ENCODE data around the gene NCKAP5. TPM values are rescaled to one million over a fixed set of nuclear protein-coding genes. Genes with fewer than 3 reads are reported as not detected.

Gene NCKAP5
- total and polyA plus RNA-seq, 2 donors, result 1.9 to 2.0 TPM

DNA sequence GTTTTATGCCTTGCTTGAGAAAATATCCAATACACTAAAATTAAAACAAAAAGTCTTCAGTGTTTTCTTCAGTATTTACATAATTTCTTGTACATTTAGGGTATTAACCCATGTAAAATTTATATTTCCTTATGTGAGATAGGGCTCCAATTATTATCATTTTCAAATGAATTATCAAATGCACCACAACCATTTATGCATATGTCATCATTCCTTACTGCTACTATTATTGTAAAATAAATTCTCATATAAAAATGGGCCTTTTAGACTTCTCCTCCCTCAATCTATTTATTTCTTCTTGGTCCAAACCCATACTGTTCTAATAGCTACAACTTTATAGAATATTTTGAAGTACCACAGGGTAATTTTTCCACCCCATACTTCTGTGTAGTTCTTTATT, 722.9 kb downstream of the NCKAP5 start:
- DNase-seq (ENCODE audit: low read depth in 6 of 9, low spot score in 9 of 9), result no peak
- Histone ChIP-seq H3K36me3 (ENCODE audit: control insufficient read depth in 2 of 2, insufficient read depth in 2 of 2, low read length in 1 of 2) (no peaks in the 10 kb centered on the region), H3K27me3 (ENCODE audit: control insufficient read depth in 2 of 2, insufficient read depth in 1 of 2, low read length in 1 of 2) (no peaks in the 10 kb centered on the region), H3K4me1 (ENCODE audit: control insufficient read depth in 2 of 2, insufficient read depth in 2 of 2, low read length in 2 of 2) (no peaks in the 10 kb centered on the region), H3K9me3 (ENCODE audit: control insufficient read depth in 2 of 2, insufficient read depth in 1 of 2, low read length in 1 of 2) (no peaks in the 10 kb centered on the region), H3K4me3 (ENCODE audit: low read length in 2 of 2) (no peak overlapping the region), H3K27ac (ENCODE audit: low read depth in 1 of 2, low read length in 1 of 2) (no peak overlapping the region)

DNA sequence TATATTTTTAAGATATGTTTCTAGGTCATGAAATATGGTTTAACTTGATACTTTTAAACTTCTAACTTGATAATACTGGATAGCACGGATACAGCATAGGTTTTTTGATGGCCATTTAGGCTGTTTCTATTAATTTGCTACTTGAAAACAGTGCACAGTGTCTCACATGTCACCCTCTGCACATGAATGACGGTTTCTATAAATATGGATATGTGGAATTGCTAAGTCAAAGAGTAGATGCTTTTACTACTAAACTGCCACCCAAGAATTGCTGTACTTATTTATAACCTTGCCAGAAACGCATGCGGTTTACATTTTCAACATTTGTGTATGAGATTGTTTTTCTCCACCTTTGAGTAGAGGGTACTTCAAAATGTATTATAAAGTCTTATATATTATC, 723.7 kb downstream of the NCKAP5 start:
- no peaks in the 10 kb centered on the region for H3K27me3 ChIP-seq (ENCODE audit: control insufficient read depth in 2 of 2, insufficient read depth in 1 of 2, low read length in 1 of 2)
- no peaks in the 10 kb centered on the region for H3K9me3 ChIP-seq (ENCODE audit: control insufficient read depth in 2 of 2, insufficient read depth in 1 of 2, low read length in 1 of 2)
- H3K27ac ChIP-seq (ENCODE audit: low read depth in 1 of 2, low read length in 1 of 2), result no peak overlapping the region
- no peaks in the 10 kb centered on the region for H3K36me3 ChIP-seq (ENCODE audit: control insufficient read depth in 2 of 2, insufficient read depth in 2 of 2, low read length in 1 of 2)
- 91% methylated on average over 4 of the region's 4 CpGs for WGBS
- H3K4me3 ChIP-seq (ENCODE audit: low read length in 2 of 2), result no peak overlapping the region
- DNase-seq (ENCODE audit: low read depth in 6 of 9, low spot score in 9 of 9), result no peak
- no peaks in the 10 kb centered on the region for H3K4me1 ChIP-seq (ENCODE audit: control insufficient read depth in 2 of 2, insufficient read depth in 2 of 2, low read length in 2 of 2)

DNA sequence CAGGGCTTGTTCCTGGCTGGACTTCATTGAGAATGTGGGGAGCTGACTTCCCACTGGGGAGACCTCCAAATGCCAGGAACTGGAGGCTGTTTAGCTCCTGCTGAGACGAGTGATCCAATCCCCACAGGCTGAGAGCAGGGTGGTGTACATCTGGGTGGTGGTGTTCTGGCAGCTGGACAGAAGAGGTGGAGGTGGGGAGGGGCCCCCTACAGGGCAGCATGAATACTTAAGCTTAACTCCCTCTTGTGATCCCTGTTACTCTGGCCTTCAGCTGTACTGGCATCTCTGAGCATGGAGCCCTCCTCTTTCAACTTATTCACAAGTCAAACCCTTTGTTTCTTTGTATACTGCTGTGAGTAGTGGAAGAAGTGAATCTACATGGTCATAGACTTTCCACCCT, 730.5 kb downstream of the NCKAP5 start:
- 86% methylated on average over 1 of the region's 1 CpG for WGBS
- H3K27ac ChIP-seq (ENCODE audit: low read depth in 1 of 2, low read length in 1 of 2), result no peak overlapping the region
- DNase-seq (ENCODE audit: low read depth in 6 of 9, low spot score in 9 of 9), result no peak
- no peaks in the 10 kb centered on the region for H3K4me1 ChIP-seq (ENCODE audit: control insufficient read depth in 2 of 2, insufficient read depth in 2 of 2, low read length in 2 of 2)
- peaks cover 0 to 3% of the 10 kb centered on the region in 2 donors for H3K9me3 ChIP-seq (ENCODE audit: control insufficient read depth in 2 of 2, insufficient read depth in 1 of 2, low read length in 1 of 2)
- H3K36me3 ChIP-seq (ENCODE audit: control insufficient read depth in 2 of 2, insufficient read depth in 2 of 2, low read length in 1 of 2), result no peaks in the 10 kb centered on the region
- H3K27me3 ChIP-seq (ENCODE audit: control insufficient read depth in 2 of 2, insufficient read depth in 1 of 2, low read length in 1 of 2), result no peaks in the 10 kb centered on the region
- H3K4me3 ChIP-seq (ENCODE audit: low read length in 2 of 2), result no peak overlapping the region

DNA sequence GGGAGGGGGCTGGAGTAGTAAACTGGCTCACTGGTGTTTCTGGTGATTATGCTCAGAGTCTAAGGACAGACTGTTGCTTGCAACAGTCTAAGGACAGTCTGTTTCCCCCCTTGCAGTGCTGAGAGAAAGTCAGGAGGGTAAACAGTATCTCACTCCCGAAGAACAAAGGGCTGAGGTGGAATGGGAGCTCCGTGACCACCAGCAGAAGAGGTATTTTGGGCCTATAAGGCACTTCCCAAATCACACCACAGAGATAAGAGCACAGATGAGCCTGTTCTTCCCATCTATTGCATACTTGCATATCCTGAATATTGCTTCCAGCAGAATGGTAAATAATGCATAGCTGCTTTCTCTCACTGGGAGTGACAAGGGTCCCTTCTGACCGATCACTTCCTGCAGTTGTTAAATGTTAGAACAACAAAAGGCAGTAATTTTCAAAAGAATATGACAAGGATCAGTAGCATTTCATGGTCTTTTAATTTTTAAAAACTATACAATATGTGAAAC, 737.9 kb downstream of the NCKAP5 start:
- 55% methylated on average over 3 of the region's 3 CpGs for WGBS
- Histone ChIP-seq H3K27ac (ENCODE audit: low read depth in 1 of 2, low read length in 1 of 2) (no peak overlapping the region), H3K27me3 (ENCODE audit: control insufficient read depth in 2 of 2, insufficient read depth in 1 of 2, low read length in 1 of 2) (no peaks in the 10 kb centered on the region), H3K4me3 (ENCODE audit: low read length in 2 of 2) (no peak overlapping the region), H3K4me1 (ENCODE audit: control insufficient read depth in 2 of 2, insufficient read depth in 2 of 2, low read length in 2 of 2) (no peaks in the 10 kb centered on the region), H3K36me3 (ENCODE audit: control insufficient read depth in 2 of 2, insufficient read depth in 2 of 2, low read length in 1 of 2) (no peaks in the 10 kb centered on the region), H3K9me3 (ENCODE audit: control insufficient read depth in 2 of 2, insufficient read depth in 1 of 2, low read length in 1 of 2) (no peaks in the 10 kb centered on the region)
- no peak for DNase-seq (ENCODE audit: low read depth in 6 of 9, low spot score in 9 of 9)

DNA sequence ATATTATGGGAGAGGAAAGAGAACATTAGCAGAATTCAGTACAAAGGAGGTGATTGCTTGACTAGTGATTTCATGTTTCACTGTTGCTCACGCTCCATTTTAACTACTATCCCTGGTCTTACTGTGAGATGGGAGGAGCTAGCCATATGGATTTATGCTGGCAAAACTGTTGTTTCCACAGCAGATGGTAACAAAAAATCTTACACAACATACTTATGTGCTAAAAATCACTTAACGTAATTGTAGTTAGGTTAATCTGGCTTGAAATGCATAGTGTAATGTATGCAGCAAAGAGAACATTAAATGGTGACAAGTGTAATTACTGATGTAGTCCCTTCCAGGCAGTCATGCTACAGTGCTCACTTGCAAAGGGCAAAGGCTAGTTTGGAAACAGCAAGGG, 742.7 kb downstream of the NCKAP5 start:
- H3K4me3 ChIP-seq (ENCODE audit: low read length in 2 of 2), result no peak overlapping the region
- DNase-seq (ENCODE audit: low read depth in 6 of 9, low spot score in 9 of 9), result no peak
- no peaks in the 10 kb centered on the region for H3K36me3 ChIP-seq (ENCODE audit: control insufficient read depth in 2 of 2, insufficient read depth in 2 of 2, low read length in 1 of 2)
- H3K9me3 ChIP-seq (ENCODE audit: control insufficient read depth in 2 of 2, insufficient read depth in 1 of 2, low read length in 1 of 2), result no peaks in the 10 kb centered on the region
- WGBS, result 98% methylated on average over 2 of the region's 2 CpGs
- no peaks in the 10 kb centered on the region for H3K4me1 ChIP-seq (ENCODE audit: control insufficient read depth in 2 of 2, insufficient read depth in 2 of 2, low read length in 2 of 2)
- H3K27me3 ChIP-seq (ENCODE audit: control insufficient read depth in 2 of 2, insufficient read depth in 1 of 2, low read length in 1 of 2), result no peaks in the 10 kb centered on the region
- no peak overlapping the region for H3K27ac ChIP-seq (ENCODE audit: low read depth in 1 of 2, low read length in 1 of 2)

DNA sequence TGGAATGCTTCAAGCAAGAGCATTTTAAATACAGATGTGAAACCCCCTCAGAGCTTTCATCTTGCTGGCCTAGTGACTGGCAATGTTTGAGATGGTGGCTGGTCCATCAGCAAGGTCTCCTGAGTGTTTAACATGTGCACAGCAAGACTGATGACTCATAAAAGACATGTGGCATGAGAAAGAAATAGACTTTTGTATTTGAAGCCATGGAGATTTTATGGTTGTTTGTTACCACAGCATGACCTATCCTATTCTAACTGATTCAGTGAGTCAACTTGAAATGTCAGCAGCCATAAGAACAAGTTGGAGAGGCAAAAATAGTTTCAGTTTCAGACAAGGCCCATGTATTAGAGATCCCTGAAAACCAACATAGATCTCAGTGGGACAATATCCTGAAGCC, 743.5 kb downstream of the NCKAP5 start:
- no peaks in the 10 kb centered on the region for H3K27me3 ChIP-seq (ENCODE audit: control insufficient read depth in 2 of 2, insufficient read depth in 1 of 2, low read length in 1 of 2)
- no peaks in the 10 kb centered on the region for H3K9me3 ChIP-seq (ENCODE audit: control insufficient read depth in 2 of 2, insufficient read depth in 1 of 2, low read length in 1 of 2)
- H3K4me1 ChIP-seq (ENCODE audit: control insufficient read depth in 2 of 2, insufficient read depth in 2 of 2, low read length in 2 of 2), result no peaks in the 10 kb centered on the region
- H3K27ac ChIP-seq (ENCODE audit: low read depth in 1 of 2, low read length in 1 of 2), result no peak overlapping the region
- no peak overlapping the region for H3K4me3 ChIP-seq (ENCODE audit: low read length in 2 of 2)
- H3K36me3 ChIP-seq (ENCODE audit: control insufficient read depth in 2 of 2, insufficient read depth in 2 of 2, low read length in 1 of 2), result no peaks in the 10 kb centered on the region
- DNase-seq (ENCODE audit: low read depth in 6 of 9, low spot score in 9 of 9), result no peak

DNA sequence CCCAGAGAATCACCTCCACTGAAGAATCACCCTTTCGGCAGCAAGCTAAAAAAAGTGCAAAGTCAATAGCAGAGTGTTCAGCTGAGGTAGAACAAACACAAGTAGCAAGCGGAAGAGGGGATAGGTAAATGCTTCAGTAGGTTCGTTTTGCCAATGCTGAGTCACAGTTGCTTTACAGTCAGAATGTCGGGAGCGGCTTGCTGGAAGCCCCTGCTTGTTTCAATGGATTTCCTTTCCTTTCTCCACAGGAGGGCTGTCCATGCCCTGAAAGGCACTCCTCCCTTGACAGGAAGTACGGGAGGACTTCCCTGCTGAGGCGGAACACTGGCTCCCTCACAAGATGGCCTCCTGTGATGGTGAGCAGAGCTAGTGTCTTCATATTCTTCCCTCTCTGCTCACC, 752.0 kb downstream of the NCKAP5 start:
- WGBS, result 96% methylated on average over 7 of the region's 7 CpGs
- Histone ChIP-seq H3K4me3 (ENCODE audit: low read length in 2 of 2) (no peak overlapping the region), H3K9me3 (ENCODE audit: control insufficient read depth in 2 of 2, insufficient read depth in 1 of 2, low read length in 1 of 2) (peaks cover 0 to 1% of the 10 kb centered on the region in 2 donors), H3K4me1 (ENCODE audit: control insufficient read depth in 2 of 2, insufficient read depth in 2 of 2, low read length in 2 of 2) (no peaks in the 10 kb centered on the region), H3K27me3 (ENCODE audit: control insufficient read depth in 2 of 2, insufficient read depth in 1 of 2, low read length in 1 of 2) (no peaks in the 10 kb centered on the region), H3K36me3 (ENCODE audit: control insufficient read depth in 2 of 2, insufficient read depth in 2 of 2, low read length in 1 of 2) (no peaks in the 10 kb centered on the region), H3K27ac (ENCODE audit: low read depth in 1 of 2, low read length in 1 of 2) (no peak overlapping the region)
- no peak for DNase-seq (ENCODE audit: low read depth in 6 of 9, low spot score in 9 of 9)

DNA sequence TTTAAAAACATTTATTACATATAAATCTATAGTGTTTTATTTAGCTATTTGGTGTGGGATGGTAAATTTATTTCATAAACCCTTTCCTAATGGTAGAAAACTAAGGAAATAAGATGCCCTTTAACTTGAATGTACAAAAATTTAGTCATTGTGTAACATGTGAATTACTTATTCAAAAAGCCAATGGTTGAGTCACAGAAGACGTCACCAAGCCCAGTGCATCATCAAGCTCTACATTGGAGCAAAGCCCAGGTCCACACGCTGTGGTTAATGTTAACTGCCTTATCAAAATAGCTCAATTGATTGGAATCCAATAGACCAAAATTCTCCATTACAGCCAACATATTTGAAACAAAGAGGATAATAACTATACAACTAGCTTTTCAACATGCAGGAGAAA, 752.7 kb downstream of the NCKAP5 start:
- H3K27me3 ChIP-seq (ENCODE audit: control insufficient read depth in 2 of 2, insufficient read depth in 1 of 2, low read length in 1 of 2), result no peaks in the 10 kb centered on the region
- no peaks in the 10 kb centered on the region for H3K4me1 ChIP-seq (ENCODE audit: control insufficient read depth in 2 of 2, insufficient read depth in 2 of 2, low read length in 2 of 2)
- WGBS, result 92% methylated on average over 2 of the region's 2 CpGs
- no peak for DNase-seq (ENCODE audit: low read depth in 6 of 9, low spot score in 9 of 9)
- H3K36me3 ChIP-seq (ENCODE audit: control insufficient read depth in 2 of 2, insufficient read depth in 2 of 2, low read length in 1 of 2), result no peaks in the 10 kb centered on the region
- H3K4me3 ChIP-seq (ENCODE audit: low read length in 2 of 2), result no peak overlapping the region
- H3K27ac ChIP-seq (ENCODE audit: low read depth in 1 of 2, low read length in 1 of 2), result no peak overlapping the region
- peaks cover 0 to 1% of the 10 kb centered on the region in 2 donors for H3K9me3 ChIP-seq (ENCODE audit: control insufficient read depth in 2 of 2, insufficient read depth in 1 of 2, low read length in 1 of 2)

DNA sequence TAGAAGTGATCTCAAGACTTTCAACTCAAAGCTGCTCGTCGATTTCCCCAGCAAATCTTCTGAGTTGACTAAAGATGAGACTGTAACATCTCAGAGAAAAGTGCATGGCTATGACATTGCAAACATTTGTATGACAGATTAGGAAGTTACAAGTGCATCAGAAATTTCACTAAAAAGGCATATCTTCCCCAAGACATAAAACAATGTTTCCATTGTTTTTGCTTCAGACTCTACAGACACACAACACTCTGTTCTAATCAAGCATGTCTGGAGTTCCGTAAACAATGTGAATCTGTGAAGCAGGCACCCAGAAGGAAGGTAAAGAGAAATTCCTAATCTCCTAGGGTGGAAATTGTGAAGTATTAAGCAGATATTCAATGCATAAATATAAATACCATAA, 753.6 kb downstream of the NCKAP5 start:
- Histone ChIP-seq H3K27me3 (ENCODE audit: control insufficient read depth in 2 of 2, insufficient read depth in 1 of 2, low read length in 1 of 2) (no peaks in the 10 kb centered on the region), H3K4me1 (ENCODE audit: control insufficient read depth in 2 of 2, insufficient read depth in 2 of 2, low read length in 2 of 2) (no peaks in the 10 kb centered on the region), H3K9me3 (ENCODE audit: control insufficient read depth in 2 of 2, insufficient read depth in 1 of 2, low read length in 1 of 2) (peaks cover 0 to 1% of the 10 kb centered on the region in 2 donors), H3K4me3 (ENCODE audit: low read length in 2 of 2) (no peak overlapping the region), H3K36me3 (ENCODE audit: control insufficient read depth in 2 of 2, insufficient read depth in 2 of 2, low read length in 1 of 2) (no peaks in the 10 kb centered on the region), H3K27ac (ENCODE audit: low read depth in 1 of 2, low read length in 1 of 2) (no peak overlapping the region)
- 88% methylated on average over 3 of the region's 3 CpGs for WGBS
- DNase-seq (ENCODE audit: low read depth in 6 of 9, low spot score in 9 of 9), result no peak

DNA sequence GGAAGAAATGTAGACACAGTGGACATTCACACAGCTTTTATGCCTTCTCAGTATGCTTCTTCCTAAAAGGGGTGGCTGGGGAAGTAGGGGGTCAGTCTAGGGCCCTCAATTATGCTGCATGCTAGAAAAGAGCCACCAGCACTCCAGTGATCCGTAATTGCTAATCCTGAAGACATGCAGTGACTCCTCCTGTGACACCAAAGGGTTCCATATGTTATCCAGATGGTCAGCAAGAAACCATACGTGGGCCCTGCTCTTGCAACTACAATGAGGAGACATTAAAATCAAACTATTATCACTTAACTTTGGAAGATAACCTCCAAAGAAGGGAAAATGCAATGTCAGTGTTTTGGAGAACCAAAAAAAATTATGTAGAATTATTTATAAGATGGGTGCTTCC, 754.8 kb downstream of the NCKAP5 start:
- 82% methylated on average over 2 of the region's 2 CpGs for WGBS
- H3K9me3 ChIP-seq (ENCODE audit: control insufficient read depth in 2 of 2, insufficient read depth in 1 of 2, low read length in 1 of 2), result peaks cover 0 to 1% of the 10 kb centered on the region in 2 donors

More for the DNA sequence above, 754.8 kb downstream of the NCKAP5 start:
- Histone ChIP-seq H3K27ac (ENCODE audit: low read depth in 1 of 2, low read length in 1 of 2) (no peak overlapping the region), H3K4me1 (ENCODE audit: control insufficient read depth in 2 of 2, insufficient read depth in 2 of 2, low read length in 2 of 2) (no peaks in the 10 kb centered on the region), H3K36me3 (ENCODE audit: control insufficient read depth in 2 of 2, insufficient read depth in 2 of 2, low read length in 1 of 2) (no peaks in the 10 kb centered on the region), H3K4me3 (ENCODE audit: low read length in 2 of 2) (no peak overlapping the region), H3K27me3 (ENCODE audit: control insufficient read depth in 2 of 2, insufficient read depth in 1 of 2, low read length in 1 of 2) (no peaks in the 10 kb centered on the region)
- no peak for DNase-seq (ENCODE audit: low read depth in 6 of 9, low spot score in 9 of 9)

Data from thymus (tissue), 11 donors.